HUES48 (cell line): ENCODE data around the gene AGAP9.
A peak's percentile ranks its signal among the peaks of the same experiment; 100 is the strongest.
"Not testable (repeated sequence)": the region's sequence is repeated elsewhere in the genome, so short reads cannot be mapped to it uniquely, and the experiment has no call there.

Source experiments
- H3K27ac ChIP-seq: one replicate; pipeline ENCODE4 v1.7.0; 2013; ENCODE audit warnings: low read depth, low read length, inconsistent platforms
- H3K27me3 ChIP-seq: 2 replicates; pipeline ENCODE4 v1.6.1; 2013; ENCODE audit warnings: mild to moderate bottlenecking, low read length; ENCODE audit not compliant: control insufficient read depth, insufficient read depth
- H3K36me3 ChIP-seq: 2 replicates; pipeline ENCODE4 v1.6.1; 2013; ENCODE audit warnings: low read length; ENCODE audit not compliant: control insufficient read depth, insufficient read depth
- H3K4me1 ChIP-seq: 2 replicates; pipeline ENCODE4 v1.6.1; 2013; ENCODE audit warnings: mild to moderate bottlenecking, low read length; ENCODE audit not compliant: control insufficient read depth, insufficient read depth
- H3K4me3 ChIP-seq: 2 replicates; pipeline ENCODE4 v1.5.1; 2013; ENCODE audit warnings: mild to moderate bottlenecking, low read depth, low read length
- H3K9ac ChIP-seq: 2 replicates; pipeline ENCODE4 v1.6.1; 2013; ENCODE audit warnings: mild to moderate bottlenecking, low read depth, low read length, moderate library complexity
- H3K9me3 ChIP-seq: 2 replicates; pipeline ENCODE4 v1.6.1; 2013; ENCODE audit warnings: low read length; ENCODE audit not compliant: control insufficient read depth, insufficient read depth

Gene AGAP9

GRCh38 chr10:47468731-47469528 lies 54.5 kb downstream of the AGAP9 start:
- H3K27me3 ChIP-seq, H3K9me3 ChIP-seq, H3K27ac ChIP-seq, H3K36me3 ChIP-seq, H3K4me1 ChIP-seq, H3K9ac ChIP-seq, H3K4me3 ChIP-seq: not testable (repeated sequence)

GRCh38 chr10:47467957-47468356 lies 55.5 kb downstream of the AGAP9 start:
- H3K4me1 ChIP-seq, H3K9ac ChIP-seq, H3K4me3 ChIP-seq, H3K36me3 ChIP-seq, H3K9me3 ChIP-seq, H3K27me3 ChIP-seq, H3K27ac ChIP-seq: not testable (repeated sequence)

GRCh38 chr10:47467458-47467857 lies 56.0 kb downstream of the AGAP9 start:
- H3K27me3 ChIP-seq, H3K9me3 ChIP-seq, H3K4me1 ChIP-seq, H3K4me3 ChIP-seq, H3K36me3 ChIP-seq, H3K9ac ChIP-seq, H3K27ac ChIP-seq: not testable (repeated sequence)

GRCh38 chr10:47465216-47465917 lies 58.1 kb downstream of the AGAP9 start:
- not testable (repeated sequence) for H3K27ac ChIP-seq, H3K4me1 ChIP-seq, H3K9ac ChIP-seq

GRCh38 chr10:47462577-47463358 lies 60.7 kb downstream of the AGAP9 start:
- not testable (repeated sequence) for H3K36me3 ChIP-seq, H3K9me3 ChIP-seq, H3K27ac ChIP-seq, H3K9ac ChIP-seq, H3K4me1 ChIP-seq, H3K27me3 ChIP-seq, H3K4me3 ChIP-seq

More at GRCh38 chr10:47465216-47465917, 58.1 kb downstream of the AGAP9 start:
- H3K36me3 ChIP-seq, H3K27me3 ChIP-seq, H3K9me3 ChIP-seq, H3K4me3 ChIP-seq: not testable (repeated sequence)

GRCh38 chr10:47461261-47461687 lies 62.2 kb downstream of the AGAP9 start:
- not testable (repeated sequence) for H3K4me1 ChIP-seq, H3K27me3 ChIP-seq, H3K9me3 ChIP-seq, H3K9ac ChIP-seq, H3K27ac ChIP-seq, H3K36me3 ChIP-seq
- peak overlapping the region; percentile 46; the same call in 1 of the 2 replicates for H3K4me3 ChIP-seq

- H3K4me3 ChIP-seq, result no peak overlapping the region
- no peaks in the 10 kb centered on the region for H3K36me3 ChIP-seq
- no peaks in the 10 kb centered on the region for H3K4me1 ChIP-seq
- H3K27ac ChIP-seq, result no peak overlapping the region
- H3K27me3 ChIP-seq, result no peaks in the 10 kb centered on the region
- H3K9me3 ChIP-seq, result no peaks in the 10 kb centered on the region
- no peak overlapping the region for H3K9ac ChIP-seq
Observed at GRCh38 chr10:47458466-47459154, 64.8 kb downstream of the AGAP9 start.

- H3K9ac ChIP-seq, result no peak overlapping the region
- H3K4me1 ChIP-seq, result no peaks in the 10 kb centered on the region
- H3K4me3 ChIP-seq, result no peak overlapping the region
- H3K27ac ChIP-seq, result no peak overlapping the region
- no peaks in the 10 kb centered on the region for H3K9me3 ChIP-seq
- no peaks in the 10 kb centered on the region for H3K27me3 ChIP-seq
- H3K36me3 ChIP-seq, result no peaks in the 10 kb centered on the region
Observed at GRCh38 chr10:47457826-47458225, 65.6 kb downstream of the AGAP9 start.

- no peak overlapping the region for H3K4me3 ChIP-seq
- H3K9me3 ChIP-seq, result no peaks in the 10 kb centered on the region
- H3K27me3 ChIP-seq, result no peaks in the 10 kb centered on the region
Observed at GRCh38 chr10:47457528-47457820, 66.0 kb downstream of the AGAP9 start.

GRCh38 chr10:47456794-47457527 lies 66.5 kb downstream of the AGAP9 start:
- no peak overlapping the region for H3K27ac ChIP-seq
- H3K4me3 ChIP-seq, result no peak overlapping the region
- H3K4me1 ChIP-seq, result peaks cover 6% of the 10 kb centered on the region; the same call in 1 of the 2 replicates
- no peaks in the 10 kb centered on the region for H3K27me3 ChIP-seq
- H3K36me3 ChIP-seq, result no peaks in the 10 kb centered on the region
- H3K9me3 ChIP-seq, result no peaks in the 10 kb centered on the region
- no peak overlapping the region for H3K9ac ChIP-seq

More at GRCh38 chr10:47457528-47457820, 66.0 kb downstream of the AGAP9 start:
- H3K9ac ChIP-seq, result no peak overlapping the region
- H3K27ac ChIP-seq, result no peak overlapping the region
- peaks cover 3% of the 10 kb centered on the region; the same call in 1 of the 2 replicates for H3K4me1 ChIP-seq
- H3K36me3 ChIP-seq, result no peaks in the 10 kb centered on the region
